Testis (tissue), 3 donors: Measurements from ENCODE around the gene MUC3A. TPM values are rescaled to one million over a fixed set of nuclear protein-coding genes. Genes with fewer than 3 reads are reported as not detected.
A peak's percentile ranks its signal among the peaks of the same experiment; 100 is the strongest.

Experiments used
- DNase-seq: peaks from one replicate; pipeline ENCODE4 v3.0.0-alpha.2; 2019
- H3K27ac ChIP-seq, 2 donors: fragments of 200-600 bp; sonication (generic); one replicate each; pipeline ENCODE4 v1.5.1; 2019
- H3K27me3 ChIP-seq: fragments of 200-600 bp; sonication (generic); one replicate; pipeline ENCODE4 v1.5.1; 2019
- H3K36me3 ChIP-seq: fragments of 200-600 bp; sonication (generic); one replicate; pipeline ENCODE4 v1.5.1; 2017; ENCODE audit warnings: low read depth; ENCODE audit errors: missing control alignments
- H3K4me1 ChIP-seq: fragments of 200-600 bp; sonication (generic); one replicate; pipeline ENCODE4 v1.5.1; 2019
- H3K4me3 ChIP-seq, 2 donors: fragments of 200-600 bp; sonication (generic); one replicate each; pipeline ENCODE4 v1.5.1; 2017 to 2019
- H3K9me3 ChIP-seq: fragments of 200-600 bp; sonication (generic); one replicate; pipeline ENCODE4 v1.5.1; 2017
- CTCF ChIP-seq, 3 experiments: fragments of 450-650 bp in 2 of 3; fragments of 200-600 bp in 1 of 3; sonication (generic) in 1 of 3; IDR thresholded peaks; one replicate each; pipeline ENCODE4 v1.5.1; 2016 to 2019; ENCODE audit warnings: antibody characterized with exemption in 3 of 3, mild to moderate bottlenecking in 2 of 3, moderate library complexity in 1 of 3
- POLR2A ChIP-seq: fragments of 450-650 bp; IDR thresholded peaks from one replicate; pipeline ENCODE4 v1.6.1; 2017; ENCODE audit warnings: antibody characterized with exemption, mild to moderate bottlenecking, moderate library complexity
- WGBS, 2 donors: methylation state at CpG; one replicate each; pipeline ENCODE4 v1.1.5; 2018; 5-methylcytosine and 5-hydroxymethylcytosine counted together
- intact Hi-C: fragments of 100-400 bp; cut with DNase I; formaldehyde crosslinking; loops from one replicate; pipeline ENCODE4 v1.15.1; 2023; ENCODE audit warnings: low total_unique reads
- polyA plus RNA-seq: library from polyadenylated mRNA; stranded (reverse); fragments of 350-450 nt; fragmentation: Illumina TruSeq; extraction: RNeasy Lipid Tissue Mini Kit (QIAGEN cat#74804); gene quantifications from one replicate; pipeline ENCODE4 v1.2.3, GENCODE V29; 2014; ENCODE audit warnings: low read depth, low replicate concordance; ENCODE audit not compliant: insufficient read depth
- small RNA-seq, 2 donors: library from RNA; depleted of rRNA; stranded (forward); fragments of <200 nt; gene quantifications; one replicate each; pipeline ENCODE3, GENCODE V24; 2016
- total RNA-seq, 2 donors: library from RNA; depleted of rRNA; stranded (reverse); fragments of >200 nt; gene quantifications; one replicate each; pipeline ENCODE4 v1.2.3, GENCODE V29; 2016

MUC3A gene
- total and polyA plus RNA-seq, 3 donors from 2014 or later: 1.5 to 2.1 (median 1.6) TPM

GRCh38 chr7:101009629-101010028 is 60.3 kb downstream of the MUC3A start:
- H3K27me3 ChIP-seq: no peaks in the 10 kb centered on the region
- intact Hi-C loops: no loop called here
- TF ChIP-seq CTCF (IDR thresholded peaks at IDR 0.05) (no peak), POLR2A (no peak)
- DNase-seq: no peak
- 79 to 89% methylated on average over 5 of the region's 5 CpGs for WGBS, 2 donors
- no peak overlapping the region for H3K4me3 ChIP-seq
- H3K36me3 ChIP-seq: no peaks in the 10 kb centered on the region
- no peak overlapping the region for H3K27ac ChIP-seq
- H3K4me1 ChIP-seq: no peaks in the 10 kb centered on the region
- no peaks in the 10 kb centered on the region for H3K9me3 ChIP-seq

- DNase-seq: no peak
- Histone ChIP-seq H3K27ac (no peak overlapping the region), H3K4me1 (peaks cover 10% of the 10 kb centered on the region), H3K27me3 (no peaks in the 10 kb centered on the region), H3K4me3 (no peak overlapping the region), H3K9me3 (no peaks in the 10 kb centered on the region), H3K36me3 (no peaks in the 10 kb centered on the region)
- no peak for TF ChIP-seq POLR2A
- TF ChIP-seq CTCF (IDR thresholded peaks at IDR 0.05): no peak
- intact Hi-C loops: no loop called here
- 97 to 98% methylated on average over 6 of the region's 6 CpGs for WGBS, 2 donors
Measured at GRCh38 chr7:101012931-101013330, 63.6 kb downstream of the MUC3A start.

GRCh38 chr7:101015626-101016025 is 66.3 kb downstream of the MUC3A start:
- H3K27me3 ChIP-seq: no peaks in the 10 kb centered on the region
- DNase-seq: no peak
- H3K9me3 ChIP-seq: no peaks in the 10 kb centered on the region
- WGBS, 2 donors: 90 to 93% methylated on average over 7 to 8 of the region's 8 CpGs
- intact Hi-C loops: no loop called here
- H3K27ac ChIP-seq: no peak overlapping the region
- H3K4me1 ChIP-seq: peaks cover 10% of the 10 kb centered on the region
- no peak for TF ChIP-seq POLR2A
- no peak for TF ChIP-seq CTCF (IDR thresholded peaks at IDR 0.05)
- no peaks in the 10 kb centered on the region for H3K36me3 ChIP-seq
- H3K4me3 ChIP-seq: no peak overlapping the region

GRCh38 chr7:101017064-101017777 is 67.9 kb downstream of the MUC3A start:
- peak; percentile 84 for DNase-seq
- Histone ChIP-seq H3K9me3 (no peaks in the 10 kb centered on the region), H3K27me3 (no peaks in the 10 kb centered on the region)

More at GRCh38 chr7:101017064-101017777, 67.9 kb downstream of the MUC3A start:
- Histone ChIP-seq H3K4me3 (peak overlapping the region; percentile 49 to 59), H3K4me1 (peaks cover 10% of the 10 kb centered on the region), H3K27ac (peak overlapping the region in 1 of 2 donors; percentile 79), H3K36me3 (no peaks in the 10 kb centered on the region)
- TF ChIP-seq POLR2A (no peak), CTCF (IDR thresholded peaks at IDR 0.05) (no peak)
- intact Hi-C loops: no loop called here
- WGBS, 2 donors: 0 to 3% methylated on average over 12 to 29 of the region's 29 CpGs

Small RNAs within 50 kb of the gene (small RNA-seq; reads per million reads assigned to genes)
- 0 reads per million in 2 donors for gene RN7SL549P
- gene RPS29P15: 0 reads per million in 2 donors

Other genes starting within 250 kb of the MUC3A start
- gene POP7, start 243.4 kb upstream of the MUC3A start, total RNA-seq: 10 to 100 TPM; 33.6 to 39.4 TPM
- gene POP7, start 243.4 kb upstream of the MUC3A start, polyA plus RNA-seq: 21.6 TPM
- under 1 TPM; 0.63 to 0.93 TPM for gene EPO, start 229.1 kb upstream of the MUC3A start, total RNA-seq
- 0.65 TPM for gene EPO, start 229.1 kb upstream of the MUC3A start, polyA plus RNA-seq
- 1 to 10 TPM; 1.6 to 1.7 TPM for gene ZAN, start 215.9 kb upstream of the MUC3A start, total RNA-seq
- gene ZAN, start 215.9 kb upstream of the MUC3A start, polyA plus RNA-seq: 3.0 TPM
- 10 to 100 TPM; 35.9 to 49.6 TPM for gene EPHB4, start 122.0 kb upstream of the MUC3A start, total RNA-seq
- 30.5 TPM for gene EPHB4, start 122.0 kb upstream of the MUC3A start, polyA plus RNA-seq
- gene SLC12A9, start 96.8 kb upstream of the MUC3A start, total RNA-seq: 10 to 100 TPM; 13.8 to 18.9 TPM
- 12.8 TPM for gene SLC12A9, start 96.8 kb upstream of the MUC3A start, polyA plus RNA-seq
- 10 to 100 TPM; 46.8 to 99.6 TPM for gene TRIP6, start 82.1 kb upstream of the MUC3A start, total RNA-seq
- 49.8 TPM for gene TRIP6, start 82.1 kb upstream of the MUC3A start, polyA plus RNA-seq
- 100 to 1,000 TPM; 255 to 291 TPM for gene SRRT, start 74.4 kb upstream of the MUC3A start, total RNA-seq
- gene SRRT, start 74.4 kb upstream of the MUC3A start, polyA plus RNA-seq: 389 TPM
- 1 to 10 TPM; 3.0 to 4.2 TPM for gene UFSP1, start 59.8 kb upstream of the MUC3A start, total RNA-seq
- 1.3 TPM for gene UFSP1, start 59.8 kb upstream of the MUC3A start, polyA plus RNA-seq
- 10 to 100 TPM in 1 of 2 donors, 1 to 10 TPM in 1; 9.8 to 10.5 TPM for gene ACHE, start 53.6 kb upstream of the MUC3A start, total RNA-seq
- gene ACHE, start 53.6 kb upstream of the MUC3A start, polyA plus RNA-seq: 5.1 TPM
- 1 to 10 TPM; 3.5 to 6.2 TPM for gene MUC12, start 20.0 kb downstream of the MUC3A start, total RNA-seq
- gene MUC12, start 20.0 kb downstream of the MUC3A start, polyA plus RNA-seq: 5.3 TPM
- under 1 TPM; 0.19 to 0.24 TPM for gene MUC17, start 70.5 kb downstream of the MUC3A start, total RNA-seq
- 0.05 TPM for gene MUC17, start 70.5 kb downstream of the MUC3A start, polyA plus RNA-seq
- 10 to 100 TPM; 15.3 to 20.4 TPM for gene TRIM56, start 135.9 kb downstream of the MUC3A start, total RNA-seq
- 8.7 TPM for gene TRIM56, start 135.9 kb downstream of the MUC3A start, polyA plus RNA-seq
- gene SERPINE1, start 177.6 kb downstream of the MUC3A start, total RNA-seq: 1 to 10 TPM; 5.6 to 5.8 TPM
- gene SERPINE1, start 177.6 kb downstream of the MUC3A start, polyA plus RNA-seq: 7.6 TPM
- 10 to 100 TPM; 31.7 to 54.8 TPM for gene AP1S1, start 204.9 kb downstream of the MUC3A start, total RNA-seq
- gene AP1S1, start 204.9 kb downstream of the MUC3A start, polyA plus RNA-seq: 46.3 TPM
- 1 to 10 TPM; 1.2 to 2.3 TPM for gene VGF, start 216.0 kb downstream of the MUC3A start, total RNA-seq
- gene VGF, start 216.0 kb downstream of the MUC3A start, polyA plus RNA-seq: 0.87 TPM
- under 1 TPM; 0.31 to 0.50 TPM for gene NAT16, start 230.8 kb downstream of the MUC3A start, total RNA-seq
- 0.26 TPM for gene NAT16, start 230.8 kb downstream of the MUC3A start, polyA plus RNA-seq